Psoas muscle (tissue), 8 donors: Measurements from ENCODE around the gene CLPSL1. TPM values are rescaled to one million over a fixed set of nuclear protein-coding genes. Genes with fewer than 3 reads are reported as not detected.

ENCODE experiments used
- ATAC-seq, 4 donors: fragments of 200-7000 bp; cut with Tn5 transposase; one replicate each; pipeline ENCODE4 v1.9.1; 2020; ENCODE audit warnings: moderate library complexity in 3 of 4, mild to moderate bottlenecking in 2 of 4
- DNase-seq, 2 donors: peaks; one replicate each; pipeline ENCODE4 v3.0.0-alpha.2; 2020
- H3K27ac ChIP-seq: fragments of 200-600 bp; one replicate; pipeline ENCODE4 v1.8.0; 2022
- H3K27me3 ChIP-seq, 3 donors: fragments of 200-600 bp in 1 of 3; one replicate each; pipeline versions ENCODE4 v1.6.1 to v1.8.0; 2013 to 2022; ENCODE audit warnings: low read length in 2 of 3, mild to moderate bottlenecking in 2 of 3, moderate library complexity in 1 of 3; ENCODE audit not compliant: insufficient read depth in 3 of 3
- H3K36me3 ChIP-seq, 2 donors: fragments of 200-600 bp in 1 of 2; one replicate each; pipeline versions ENCODE4 v1.6.1 to v1.8.0; 2013 to 2022; ENCODE audit warnings: low read depth in 1 of 2, mild to moderate bottlenecking in 1 of 2, moderate library complexity in 1 of 2; ENCODE audit not compliant: insufficient read depth in 1 of 2
- H3K4me1 ChIP-seq: fragments of 200-600 bp; one replicate; pipeline ENCODE4 v1.8.0; 2022
- H3K4me3 ChIP-seq: fragments of 200-600 bp; one replicate; pipeline ENCODE4 v1.8.0; 2022; ENCODE audit warnings: mild to moderate bottlenecking
- H3K9me3 ChIP-seq: fragments of 200-600 bp; one replicate; pipeline ENCODE4 v1.8.0; 2022
- CTCF ChIP-seq: fragments of 200-600 bp; IDR thresholded peaks from one replicate; pipeline ENCODE4 v1.8.0; 2022; ENCODE audit warnings: antibody characterized with exemption
- WGBS, 3 donors: extraction: QIAGEN DNeasy Blood & Tissue Kit; methylation state at CpG; one replicate each; pipeline versions ENCODE4 v1.1.6 to v1.1.7; 2013; 5-methylcytosine and 5-hydroxymethylcytosine counted together
- intact Hi-C, 2 donors: fragments of 100-400 bp; cut with DNase I; formaldehyde crosslinking; loops; one replicate each; pipeline versions ENCODE4 v1.11.0 to v1.14.2; 2022
- polyA plus RNA-seq, 3 donors: library from polyadenylated mRNA; stranded (reverse); fragments of 200-250 nt; gene quantifications; one replicate each; pipeline ENCODE4 v1.2.3, GENCODE V29; 2013
- total RNA-seq, 4 donors: library from RNA; stranded (reverse); fragmentation: NEBNext Ultra II Directional in 2 of 4; extraction: Animal tissue kit (Norgen Biotek cat#: 25700) in 2 of 4; gene quantifications; one replicate each; pipeline versions ENCODE4 v1.2.1 to v1.2.4, GENCODE V29; 2021 to 2023
- donor health status: healthy with polysubstance abuse.
- donor health status: DM: no; HTN: no; CAD: no; lungs with moderate emphysema.
- donor health status: Bipolar disorder and iron deficiency.
- donor health status: healthy.
- donor health status: DM: yes; HTN: yes; CAD: no.
- donor health status: DM: no; HTN: no; CAD: no.
- donor health status: DM: no; HTN: no; CAD: no.
- donor health status: DM: yes; HTN: yes; CAD: no.

The CLPSL1 gene
- total and polyA plus RNA-seq, 7 donors: not detected

GRCh38 chr6:35801148-35801547 lies 20.3 kb downstream of the CLPSL1 start:
- 65 to 72% (median 67%) methylated on average over 3 of the region's 3 CpGs for WGBS, 3 donors
- DNase-seq (no peak), ATAC-seq (no peak)
- no peak for TF ChIP-seq CTCF
- Histone ChIP-seq H3K27me3 (peaks cover 0 to 26% (median 10%) of the 10 kb centered on the region in 3 donors), H3K27ac (no peak overlapping the region), H3K36me3 (no peaks in the 10 kb centered on the region), H3K4me1 (no peaks in the 10 kb centered on the region), H3K4me3 (no peak overlapping the region), H3K9me3 (no peaks in the 10 kb centered on the region)
- intact Hi-C loops: no loop called here

- Histone ChIP-seq H3K27me3 (peaks cover 0 to 47% (median 10%) of the 10 kb centered on the region in 3 donors), H3K9me3 (no peaks in the 10 kb centered on the region), H3K4me1 (no peaks in the 10 kb centered on the region), H3K36me3 (no peaks in the 10 kb centered on the region), H3K27ac (no peak within 1 kb of the TSS), H3K4me3 (peak within 1 kb of the TSS; percentile 29)
- intact Hi-C loops: no loop called here
- TF ChIP-seq CTCF: no peak
- ATAC-seq: peak; percentile 46 to 88 (median 80)
- WGBS, 3 donors: 11 to 15% (median 13%) methylated on average over 32 to 40 of the region's 40 CpGs
- DNase-seq: peak; percentile 36 to 62
These were observed 24.3 kb downstream of the CLPSL1 start, which contains the start of gene LHFPL5 for GRCh38 chr6:35804996-35805736. TSS of gene LHFPL5 (plus strand) at chr6:35805352. CDS start at chr6:35805671, 319 bp downstream.

GRCh38 chr6:35808688-35809087 lies 27.9 kb downstream of the CLPSL1 start:
- 12 to 25% (median 22%) methylated on average over 3 of the region's 3 CpGs for WGBS, 3 donors
- H3K4me1 ChIP-seq: no peaks in the 10 kb centered on the region
- DNase-seq (no peak), ATAC-seq (no peak)
- H3K9me3 ChIP-seq: no peaks in the 10 kb centered on the region
- intact Hi-C loops: no loop called here
- H3K36me3 ChIP-seq: no peaks in the 10 kb centered on the region
- peaks cover 0 to 48% (median 8%) of the 10 kb centered on the region in 3 donors for H3K27me3 ChIP-seq
- H3K4me3 ChIP-seq: no peak overlapping the region
- no peak overlapping the region for H3K27ac ChIP-seq
- no peak for TF ChIP-seq CTCF

- no peak for DNase-seq
- no peaks in the 10 kb centered on the region for H3K36me3 ChIP-seq
- WGBS, 3 donors: 73 to 80% (median 75%) methylated on average over 5 of the region's 5 CpGs
- no peaks in the 10 kb centered on the region for H3K9me3 ChIP-seq
- H3K27ac ChIP-seq: no peak overlapping the region
- intact Hi-C loops: no loop called here
- TF ChIP-seq CTCF: no peak
- peaks cover 0 to 39% (median 8%) of the 10 kb centered on the region in 3 donors for H3K27me3 ChIP-seq
- no peak overlapping the region for H3K4me3 ChIP-seq
- ATAC-seq: no peak
- H3K4me1 ChIP-seq: no peaks in the 10 kb centered on the region
These were observed 29.0 kb downstream of the CLPSL1 start for GRCh38 chr6:35809809-35810208.
